GM18519 (cell line): ENCODE measurements around the gene PCDHGB4.
"Not testable (repeated sequence)": the region's sequence is repeated elsewhere in the genome, so short reads cannot be mapped to it uniquely, and the experiment has no call there.

ENCODE experiments used
- ATAC-seq: cut with Tn5 transposase; IDR thresholded peaks from one replicate; pipeline ENCODE4 v1.9.1; 2021; ENCODE audit warnings: mild to moderate bottlenecking, moderate library complexity; ENCODE audit not compliant: unreplicated experiment, low FRiP score

The PCDHGB4 gene

GRCh38 chr5:141366016-141366896, 21.2 kb upstream of the PCDHGB4 start:
- no peak for ATAC-seq

GRCh38 chr5:141369994-141370848, 17.3 kb upstream of the PCDHGB4 start, which contains the start of gene PCDHGB3:
Gene PCDHGB3, plus strand, starts transcription at chr5:141370242. Its CDS starts 153 bp downstream, at chr5:141370395.
- peak; percentile 96 for ATAC-seq

- ATAC-seq: no peak
Observed at GRCh38 chr5:141371572-141372475, 15.7 kb upstream of the PCDHGB4 start.

GRCh38 chr5:141373673-141374317, 13.7 kb upstream of the PCDHGB4 start, which contains the start of gene PCDHGA6:
Gene PCDHGA6, plus strand, starts transcription at chr5:141373891. Its CDS starts 193 bp downstream, at chr5:141374084.
- no peak for ATAC-seq

- ATAC-seq: no peak
Observed at GRCh38 chr5:141374627-141375026, 12.9 kb upstream of the PCDHGB4 start.

GRCh38 chr5:141375444-141376155, 11.9 kb upstream of the PCDHGB4 start:
- ATAC-seq: not testable (repeated sequence)

- ATAC-seq: no peak
Observed at GRCh38 chr5:141382469-141383294, 4.8 kb upstream of the PCDHGB4 start, which contains the start of gene PCDHGA7. Gene PCDHGA7, plus strand, starts transcription at chr5:141382742. Its CDS starts 158 bp downstream, at chr5:141382900.

- ATAC-seq: no peak
Observed at GRCh38 chr5:141383345-141383744, 4.2 kb upstream of the PCDHGB4 start.

GRCh38 chr5:141384471-141385267, 2.8 kb upstream of the PCDHGB4 start:
- no peak for ATAC-seq

- no peak for ATAC-seq
Observed at GRCh38 chr5:141388661-141389060, 1.2 kb downstream of the PCDHGB4 start.

- ATAC-seq: no peak
Observed at GRCh38 chr5:141389153-141390042, 1.9 kb downstream of the PCDHGB4 start.

- no peak for ATAC-seq
Observed at GRCh38 chr5:141392429-141393198, 5.1 kb downstream of the PCDHGB4 start, which contains the start of gene PCDHGA8. Gene PCDHGA8, plus strand, starts transcription at chr5:141392633. Its CDS starts 181 bp downstream, at chr5:141392814.

- ATAC-seq: no peak
Observed at GRCh38 chr5:141393267-141393666, 5.8 kb downstream of the PCDHGB4 start.

- ATAC-seq: not testable (repeated sequence)
Observed at GRCh38 chr5:141394401-141395187, 7.1 kb downstream of the PCDHGB4 start.
